CD4-positive, alpha-beta T cell (primary cell): ENCODE results near the gene CHST3. TPM values are rescaled to one million over a fixed set of nuclear protein-coding genes. Genes with fewer than 3 reads are reported as not detected.
"Not testable (repeated sequence)": the region's sequence is repeated elsewhere in the genome, so short reads cannot be mapped to it uniquely, and the experiment has no call there.

Experiments
- ATAC-seq: fragments of 200-7000 bp; cut with Tn5 transposase; one replicate; pipeline ENCODE4 v1.10.0; 2022; ENCODE audit warnings: mild to moderate bottlenecking; ENCODE audit not compliant: poor library complexity
- CTCF ChIA-PET: fragments of 350-600 bp; sonication (Branson Sonifier 250); formaldehyde crosslinking; loops from one replicate; lab custom pipeline; 2021; ENCODE audit warnings: antibody characterized with exemption, inconsistent platforms; lab: Charles Lee
- POLR2A ChIA-PET: fragments of 350-600 bp; sonication (Branson Sonifier 250); formaldehyde crosslinking; loops from one replicate; lab custom pipeline; 2021; ENCODE audit warnings: antibody characterized with exemption, inconsistent platforms; lab: Charles Lee
- DNase-seq, 14 experiments: peaks; one replicate each; pipeline ENCODE4 v3.0.0-alpha.2; 2013 to 2020; ENCODE audit warnings: mixed read lengths in 2 of 14
- H3K27ac ChIP-seq, 2 donors: one replicate each; pipeline versions ENCODE4 v1.5.1 to v1.7.0; 2013; ENCODE audit warnings: low read length in 2 of 2, low read depth in 1 of 2, mild to moderate bottlenecking in 1 of 2
- H3K27me3 ChIP-seq, 2 experiments: 1 replicate in 1 of 2; 2 replicates in 1 of 2; pipeline versions ENCODE4 v1.6.1 to v1.7.0; 2013; ENCODE audit warnings: low read length in 2 of 2, control low read depth in 1 of 2, mild to moderate bottlenecking in 1 of 2, moderate library complexity in 1 of 2; ENCODE audit not compliant: insufficient read depth in 2 of 2, control insufficient read depth in 1 of 2
- H3K36me3 ChIP-seq: one replicate; pipeline ENCODE4 v1.6.1; 2013; ENCODE audit warnings: low read length, control low read depth; ENCODE audit not compliant: insufficient read depth
- H3K4me1 ChIP-seq: one replicate; pipeline ENCODE4 v1.6.1; 2013; ENCODE audit warnings: low read length, control low read depth; ENCODE audit not compliant: insufficient read depth
- H3K4me3 ChIP-seq: one replicate; pipeline ENCODE4 v1.5.1; 2013; ENCODE audit warnings: mild to moderate bottlenecking, low read length, moderate library complexity
- H3K9me3 ChIP-seq, 2 experiments: 1 replicate in 1 of 2; 2 replicates in 1 of 2; pipeline versions ENCODE4 v1.6.1 to v1.7.0; 2013; ENCODE audit warnings: low read length in 2 of 2, mild to moderate bottlenecking in 2 of 2, control low read depth in 1 of 2, moderate library complexity in 1 of 2; ENCODE audit not compliant: control insufficient read depth in 1 of 2, insufficient read depth in 1 of 2
- H3K27ac Mint-ChIP-seq: one replicate; pipeline ENCODE4 v1.8.0; 2020; ENCODE audit warnings: mixed read lengths
- H3K27me3 Mint-ChIP-seq: one replicate; pipeline ENCODE4 v1.8.0; 2021; ENCODE audit warnings: mixed read lengths
- H3K36me3 Mint-ChIP-seq: one replicate; pipeline ENCODE4 v1.8.0; 2021; ENCODE audit warnings: low read depth, mixed read lengths
- H3K4me1 Mint-ChIP-seq: one replicate; pipeline ENCODE4 v1.8.0; 2021; ENCODE audit warnings: low read depth, mixed read lengths
- H3K4me3 Mint-ChIP-seq: one replicate; pipeline ENCODE4 v1.8.0; 2020; ENCODE audit warnings: mild to moderate bottlenecking, mixed read lengths
- H3K9me3 Mint-ChIP-seq: one replicate; pipeline ENCODE4 v1.8.0; 2020; ENCODE audit warnings: mixed read lengths
- intact Hi-C, 2 experiments: fragments of 100-400 bp; cut with DNase I in 1 of 2; cut with micrococcal nuclease in 1 of 2; formaldehyde crosslinking; loops; one replicate each; pipeline versions ENCODE4 v1.15.1 to v1.9.0; 2023 to 2025; cut with DNase I, micrococcal nuclease
- total RNA-seq, 174 experiments: library from RNA in 2 of 174; stranded (reverse) in 2 of 174; gene quantifications; one replicate each; pipeline ENCODE4 v1.2.3 and lab custom pipeline; 2021 to 2026
- TF ChIP-seq, protein P1 (sequence below): fragments of 200-600 bp; IDR thresholded peaks from one replicate; pipeline ENCODE4 v1.8.0; 2022; ENCODE audit warnings: antibody characterized with exemption, mild to moderate bottlenecking

CHST3 gene
- total RNA-seq, 2 experiments from 2014 or later, result not detected

DNA sequence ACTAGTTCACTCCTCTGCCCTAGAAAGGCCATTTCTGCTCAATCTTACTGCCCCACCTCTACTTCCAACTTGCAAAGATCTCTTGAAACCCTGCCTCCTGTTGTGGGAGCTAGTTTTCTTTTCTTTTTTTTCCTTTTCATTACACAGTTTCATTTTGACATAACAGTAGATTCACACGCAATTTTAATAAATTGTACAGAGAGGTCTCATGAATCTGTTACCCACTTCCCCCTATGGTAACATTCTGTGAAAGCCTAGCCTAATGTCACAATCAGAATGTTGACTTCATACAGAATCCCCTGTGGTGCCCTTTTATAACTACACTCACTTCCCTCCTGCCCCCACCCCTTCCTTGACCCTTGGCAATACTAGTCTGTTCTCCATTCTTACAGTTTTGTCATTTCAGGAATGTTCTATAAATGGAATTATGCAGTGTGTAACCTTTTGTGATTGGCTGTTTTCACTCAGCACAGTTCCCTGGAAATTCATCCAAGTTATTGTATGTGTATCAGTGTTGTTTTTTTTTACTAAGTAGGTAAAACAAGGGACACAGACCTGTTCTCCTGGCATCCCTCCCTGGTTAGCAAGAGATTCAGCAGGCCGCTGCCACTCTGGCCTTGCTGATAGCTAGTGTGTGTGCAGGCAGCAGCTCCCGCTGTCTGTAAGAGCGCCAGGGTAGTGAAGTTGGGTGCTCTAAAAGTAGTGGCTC is 21.5 kb downstream of the CHST3 start:
- no peak overlapping the region for H3K4me3 Mint-ChIP-seq
- intact Hi-C loops, result no loop called here
- CTCF ChIA-PET, result no interaction called here
- DNase-seq (peak in 1 of 14 experiments; percentile 27), ATAC-seq (no peak)
- no peaks in the 10 kb centered on the region for H3K27me3 ChIP-seq
- no peaks in the 10 kb centered on the region for H3K27me3 Mint-ChIP-seq
- H3K4me1 ChIP-seq, result no peaks in the 10 kb centered on the region
- TF ChIP-seq, protein P1, sequence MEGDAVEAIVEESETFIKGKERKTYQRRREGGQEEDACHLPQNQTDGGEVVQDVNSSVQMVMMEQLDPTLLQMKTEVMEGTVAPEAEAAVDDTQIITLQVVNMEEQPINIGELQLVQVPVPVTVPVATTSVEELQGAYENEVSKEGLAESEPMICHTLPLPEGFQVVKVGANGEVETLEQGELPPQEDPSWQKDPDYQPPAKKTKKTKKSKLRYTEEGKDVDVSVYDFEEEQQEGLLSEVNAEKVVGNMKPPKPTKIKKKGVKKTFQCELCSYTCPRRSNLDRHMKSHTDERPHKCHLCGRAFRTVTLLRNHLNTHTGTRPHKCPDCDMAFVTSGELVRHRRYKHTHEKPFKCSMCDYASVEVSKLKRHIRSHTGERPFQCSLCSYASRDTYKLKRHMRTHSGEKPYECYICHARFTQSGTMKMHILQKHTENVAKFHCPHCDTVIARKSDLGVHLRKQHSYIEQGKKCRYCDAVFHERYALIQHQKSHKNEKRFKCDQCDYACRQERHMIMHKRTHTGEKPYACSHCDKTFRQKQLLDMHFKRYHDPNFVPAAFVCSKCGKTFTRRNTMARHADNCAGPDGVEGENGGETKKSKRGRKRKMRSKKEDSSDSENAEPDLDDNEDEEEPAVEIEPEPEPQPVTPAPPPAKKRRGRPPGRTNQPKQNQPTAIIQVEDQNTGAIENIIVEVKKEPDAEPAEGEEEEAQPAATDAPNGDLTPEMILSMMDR, result no peak
- H3K36me3 ChIP-seq, result no peaks in the 10 kb centered on the region
- no peaks in the 10 kb centered on the region for H3K4me1 Mint-ChIP-seq
- POLR2A ChIA-PET, result no interaction called here
- H3K9me3 Mint-ChIP-seq, result no peaks in the 10 kb centered on the region
- H3K36me3 Mint-ChIP-seq, result no peaks in the 10 kb centered on the region
- no peak overlapping the region for H3K4me3 ChIP-seq
- no peaks in the 10 kb centered on the region for H3K9me3 ChIP-seq
- H3K27ac ChIP-seq, result no peak overlapping the region
- no peak overlapping the region for H3K27ac Mint-ChIP-seq

DNA sequence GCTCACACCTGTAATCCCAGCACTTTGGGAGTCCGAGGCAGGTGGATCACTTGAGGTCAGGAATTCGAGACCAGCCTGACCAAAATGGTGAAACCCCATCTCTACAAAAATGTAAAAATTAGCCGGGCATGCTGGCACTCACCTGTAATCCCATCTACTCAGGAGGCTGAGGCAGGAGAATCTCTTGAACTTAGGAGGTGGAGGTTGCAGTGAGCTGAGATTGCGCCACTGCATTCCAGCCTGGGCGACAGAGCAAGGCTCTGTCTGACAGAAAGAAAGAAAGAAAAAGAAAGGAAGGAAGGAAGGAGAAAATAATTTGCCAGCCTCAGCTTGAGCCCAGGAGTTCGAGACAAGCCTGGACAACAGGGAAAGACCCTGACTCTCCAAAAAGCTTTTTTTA is 24.7 kb downstream of the CHST3 start:
- H3K36me3 Mint-ChIP-seq, H3K4me1 ChIP-seq, H3K9me3 ChIP-seq, H3K36me3 ChIP-seq, H3K27ac Mint-ChIP-seq, H3K27me3 Mint-ChIP-seq, H3K4me1 Mint-ChIP-seq, CTCF ChIA-PET, H3K4me3 Mint-ChIP-seq, DNase-seq, H3K4me3 ChIP-seq, H3K27ac ChIP-seq, POLR2A ChIA-PET, ATAC-seq, intact Hi-C loops, H3K27me3 ChIP-seq, H3K9me3 Mint-ChIP-seq: not testable (repeated sequence)

DNA sequence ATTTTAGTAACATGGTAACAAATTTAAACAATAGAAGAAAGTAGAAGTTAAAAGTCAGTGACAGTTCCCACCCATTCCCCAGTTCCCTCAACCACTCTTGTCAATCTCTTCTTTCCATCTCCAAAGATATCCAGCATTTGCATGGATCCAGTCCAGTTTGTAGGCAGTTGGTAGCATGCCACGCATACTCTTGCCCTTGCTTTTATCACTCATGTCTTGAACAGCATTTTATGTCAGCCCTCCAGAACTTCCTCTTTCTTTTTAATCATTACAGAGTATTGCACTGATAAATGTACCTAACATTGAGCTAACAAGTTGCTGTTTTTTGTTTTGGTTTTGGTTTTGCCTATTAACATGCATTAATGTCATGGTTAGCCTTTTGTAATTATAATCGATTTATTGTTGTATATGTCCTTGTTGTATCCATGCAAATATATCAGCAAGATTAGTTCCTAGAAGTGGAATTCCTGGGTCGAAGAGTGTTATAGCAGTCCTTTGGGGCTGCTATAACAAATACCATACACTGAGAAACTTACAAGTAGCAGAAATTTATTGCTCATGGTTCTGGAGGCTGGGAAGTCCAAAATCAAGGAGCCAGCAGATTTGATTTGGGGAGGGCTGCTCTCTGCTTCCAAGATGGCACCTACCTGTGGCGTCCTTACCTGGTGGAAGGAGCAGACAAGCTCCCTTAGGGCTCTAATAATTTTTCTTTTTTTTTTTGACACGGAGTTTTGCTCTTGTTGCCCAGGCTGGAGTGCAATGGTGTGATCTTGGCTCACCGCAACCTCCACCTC is 25.7 kb downstream of the CHST3 start:
- intact Hi-C loops, result no loop called here
- Histone ChIP-seq H3K4me3 (no peak overlapping the region), H3K9me3 (no peaks in the 10 kb centered on the region), H3K27ac (no peak overlapping the region), H3K4me1 (no peaks in the 10 kb centered on the region), H3K27me3 (no peaks in the 10 kb centered on the region), H3K36me3 (no peaks in the 10 kb centered on the region)
- Mint-ChIP-seq H3K4me1 (no peaks in the 10 kb centered on the region), H3K27ac (no peak overlapping the region), H3K27me3 (no peaks in the 10 kb centered on the region), H3K9me3 (no peaks in the 10 kb centered on the region), H3K4me3 (no peak overlapping the region), H3K36me3 (no peaks in the 10 kb centered on the region)
- TF ChIP-seq, protein P1, result no peak
- no peak for DNase-seq
- POLR2A ChIA-PET, result interaction anchor here (0.6 kb wide), 1 partner anchor 126 kb away, joined by 4 read pairs; no protein-coding TSS in a partner anchor
- CTCF ChIA-PET, result no interaction called here
- ATAC-seq, result no peak
